Measurements from ENCODE around the gene PPP6R1.

DNA sequence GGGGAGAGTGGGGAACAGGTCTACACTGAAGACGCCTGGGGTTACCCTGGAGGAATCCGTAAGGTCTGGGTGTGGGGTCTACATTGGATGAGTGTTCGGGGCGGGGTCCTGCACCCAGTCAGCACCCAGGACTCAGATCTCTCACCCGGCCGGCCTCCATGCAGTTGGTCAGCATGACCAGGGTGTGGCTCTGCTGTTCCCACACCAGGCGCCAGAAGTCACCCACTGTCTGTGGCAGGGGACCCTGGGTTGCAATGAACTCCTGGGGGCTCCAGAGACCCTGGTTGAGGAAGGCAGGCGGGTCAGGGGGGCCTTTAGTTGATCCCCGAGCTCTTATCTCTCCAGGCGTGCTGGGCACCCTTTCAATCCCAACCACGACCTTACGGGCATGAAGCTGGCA lies 72.7 kb downstream of the PPP6R1 start:
- TF ChIP-seq, protein P1, sequence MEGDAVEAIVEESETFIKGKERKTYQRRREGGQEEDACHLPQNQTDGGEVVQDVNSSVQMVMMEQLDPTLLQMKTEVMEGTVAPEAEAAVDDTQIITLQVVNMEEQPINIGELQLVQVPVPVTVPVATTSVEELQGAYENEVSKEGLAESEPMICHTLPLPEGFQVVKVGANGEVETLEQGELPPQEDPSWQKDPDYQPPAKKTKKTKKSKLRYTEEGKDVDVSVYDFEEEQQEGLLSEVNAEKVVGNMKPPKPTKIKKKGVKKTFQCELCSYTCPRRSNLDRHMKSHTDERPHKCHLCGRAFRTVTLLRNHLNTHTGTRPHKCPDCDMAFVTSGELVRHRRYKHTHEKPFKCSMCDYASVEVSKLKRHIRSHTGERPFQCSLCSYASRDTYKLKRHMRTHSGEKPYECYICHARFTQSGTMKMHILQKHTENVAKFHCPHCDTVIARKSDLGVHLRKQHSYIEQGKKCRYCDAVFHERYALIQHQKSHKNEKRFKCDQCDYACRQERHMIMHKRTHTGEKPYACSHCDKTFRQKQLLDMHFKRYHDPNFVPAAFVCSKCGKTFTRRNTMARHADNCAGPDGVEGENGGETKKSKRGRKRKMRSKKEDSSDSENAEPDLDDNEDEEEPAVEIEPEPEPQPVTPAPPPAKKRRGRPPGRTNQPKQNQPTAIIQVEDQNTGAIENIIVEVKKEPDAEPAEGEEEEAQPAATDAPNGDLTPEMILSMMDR (IDR thresholded peaks at IDR 0.05): no peak
- TF ChIP-seq POLR2A (IDR thresholded peaks at IDR 0.05): no peak

All from lower leg skin (tissue), 3 donors.